ENCODE data around the gene PDCL2. TPM values are rescaled to one million over a fixed set of nuclear protein-coding genes. Genes with fewer than 3 reads are reported as not detected.
"Not testable (repeated sequence)": the region's sequence is repeated elsewhere in the genome, so short reads cannot be mapped to it uniquely, and the experiment has no call there.

PDCL2 gene
- total and polyA plus RNA-seq, 3 experiments from 2014 or later: not detected

- Mint-ChIP-seq H3K4me1 (no peaks in the 10 kb centered on the region), H3K27ac (no peak overlapping the region), H3K36me3 (no peaks in the 10 kb centered on the region), H3K4me3 (no peak overlapping the region), H3K9me3 (peaks cover 0 to 1% (median 0%) of the 10 kb centered on the region in 5 donors), H3K27me3 (peaks cover 8 to 16% of the 10 kb centered on the region in 2 donors)
- Histone ChIP-seq H3K4me3 (ENCODE audit: low read length) (no peak overlapping the region), H3K27me3 (ENCODE audit: insufficient read depth, low read length, poor library complexity, severe bottlenecking) (no peaks in the 10 kb centered on the region), H3K9me3 (ENCODE audit: low read length) (no peaks in the 10 kb centered on the region), H3K36me3 (ENCODE audit: insufficient read depth, low read length) (no peaks in the 10 kb centered on the region), H3K27ac (ENCODE audit: low read depth, low read length) (no peak overlapping the region), H3K4me1 (ENCODE audit: insufficient read depth, low read length) (no peaks in the 10 kb centered on the region)
- ChIA-PET POLR2A (no interaction called here), CTCF (no interaction called here)
- no peak for DNase-seq
These were observed 33.8 kb upstream of the PDCL2 start for GRCh38 chr4:55625835-55626234.

GRCh38 chr4:55624063-55624462, 32.0 kb upstream of the PDCL2 start:
- DNase-seq; H3K36me3 Mint-ChIP-seq; H3K27ac ChIP-seq (ENCODE audit: low read depth, low read length); H3K9me3 ChIP-seq (ENCODE audit: low read length); H3K4me1 Mint-ChIP-seq; CTCF ChIA-PET; H3K27ac Mint-ChIP-seq; H3K9me3 Mint-ChIP-seq; H3K4me1 ChIP-seq (ENCODE audit: insufficient read depth, low read length); H3K27me3 Mint-ChIP-seq; H3K4me3 Mint-ChIP-seq; H3K27me3 ChIP-seq (ENCODE audit: insufficient read depth, low read length, poor library complexity, severe bottlenecking); H3K4me3 ChIP-seq (ENCODE audit: low read length); POLR2A ChIA-PET; H3K36me3 ChIP-seq (ENCODE audit: insufficient read depth, low read length): not testable (repeated sequence)

GRCh38 chr4:55618546-55619143, 26.6 kb upstream of the PDCL2 start:
- Histone ChIP-seq H3K27me3 (ENCODE audit: insufficient read depth, low read length, poor library complexity, severe bottlenecking) (no peaks in the 10 kb centered on the region), H3K4me1 (ENCODE audit: insufficient read depth, low read length) (no peaks in the 10 kb centered on the region), H3K36me3 (ENCODE audit: insufficient read depth, low read length) (no peaks in the 10 kb centered on the region), H3K4me3 (ENCODE audit: low read length) (no peak overlapping the region), H3K27ac (ENCODE audit: low read depth, low read length) (no peak overlapping the region), H3K9me3 (ENCODE audit: low read length) (no peaks in the 10 kb centered on the region)
- ChIA-PET POLR2A (interaction anchor here (0.6 kb wide), 1 partner anchor 250 kb away, joined by 3 read pairs; no protein-coding TSS in a partner anchor), CTCF (no interaction called here)
- peaks cover 0 to 5% (median 0%) of the 10 kb centered on the region in 3 donors for H3K4me1 Mint-ChIP-seq
- H3K9me3 Mint-ChIP-seq: no peaks in the 10 kb centered on the region
- H3K27me3 Mint-ChIP-seq: peaks cover 7 to 31% of the 10 kb centered on the region in 2 donors
- H3K4me3 Mint-ChIP-seq: peak overlapping the region in 1 of 7 donors; percentile 63
- no peaks in the 10 kb centered on the region for H3K36me3 Mint-ChIP-seq
- DNase-seq: no peak
- H3K27ac Mint-ChIP-seq: peak overlapping the region in 2 of 8 donors; percentile 43 to 54

- H3K27me3 Mint-ChIP-seq: peaks cover 10 to 31% of the 10 kb centered on the region in 2 donors
- H3K27ac ChIP-seq (ENCODE audit: low read depth, low read length): no peak overlapping the region
- H3K4me1 ChIP-seq (ENCODE audit: insufficient read depth, low read length): no peaks in the 10 kb centered on the region
- no peak overlapping the region for H3K4me3 ChIP-seq (ENCODE audit: low read length)
- ChIA-PET POLR2A (no interaction called here), CTCF (interaction anchor here (0.6 kb wide), 1 partner anchor 23 kb away, joined by 3 read pairs; no protein-coding TSS in a partner anchor)
- no peak for DNase-seq
- no peaks in the 10 kb centered on the region for H3K9me3 Mint-ChIP-seq
- H3K27me3 ChIP-seq (ENCODE audit: insufficient read depth, low read length, poor library complexity, severe bottlenecking): no peaks in the 10 kb centered on the region
- no peaks in the 10 kb centered on the region for H3K9me3 ChIP-seq (ENCODE audit: low read length)
- H3K4me3 Mint-ChIP-seq: no peak overlapping the region
- H3K4me1 Mint-ChIP-seq: peaks cover 0 to 5% (median 0%) of the 10 kb centered on the region in 3 donors
- H3K36me3 ChIP-seq (ENCODE audit: insufficient read depth, low read length): no peaks in the 10 kb centered on the region
- no peaks in the 10 kb centered on the region for H3K36me3 Mint-ChIP-seq
- H3K27ac Mint-ChIP-seq: no peak overlapping the region
These were observed 25.6 kb upstream of the PDCL2 start for GRCh38 chr4:55617587-55618197.

- POLR2A ChIA-PET: no interaction called here
- Histone ChIP-seq H3K27me3 (ENCODE audit: insufficient read depth, low read length, poor library complexity, severe bottlenecking) (no peaks in the 10 kb centered on the region), H3K4me3 (ENCODE audit: low read length) (no peak overlapping the region), H3K4me1 (ENCODE audit: insufficient read depth, low read length) (no peaks in the 10 kb centered on the region), H3K36me3 (ENCODE audit: insufficient read depth, low read length) (no peaks in the 10 kb centered on the region), H3K9me3 (ENCODE audit: low read length) (no peaks in the 10 kb centered on the region), H3K27ac (ENCODE audit: low read depth, low read length) (no peak overlapping the region)
- Mint-ChIP-seq H3K27ac (peak overlapping the region in 1 of 8 donors; percentile 36), H3K9me3 (no peaks in the 10 kb centered on the region), H3K36me3 (no peaks in the 10 kb centered on the region), H3K4me3 (no peak overlapping the region), H3K27me3 (peaks cover 10 to 31% of the 10 kb centered on the region in 2 donors), H3K4me1 (peaks cover 0 to 5% (median 0%) of the 10 kb centered on the region in 3 donors)
- CTCF ChIA-PET: no interaction called here
- DNase-seq: no peak
These were observed 23.0 kb upstream of the PDCL2 start for GRCh38 chr4:55615008-55615407.

- H3K27me3 ChIP-seq (ENCODE audit: insufficient read depth, low read length, poor library complexity, severe bottlenecking): no peaks in the 10 kb centered on the region
- no peak overlapping the region for H3K27ac ChIP-seq (ENCODE audit: low read depth, low read length)
- no peak overlapping the region for H3K4me3 ChIP-seq (ENCODE audit: low read length)
- Mint-ChIP-seq H3K27me3 (peaks cover 7 to 29% of the 10 kb centered on the region in 2 donors), H3K4me3 (no peak overlapping the region), H3K36me3 (no peaks in the 10 kb centered on the region), H3K4me1 (peaks cover 6 to 16% (median 7%) of the 10 kb centered on the region in 3 donors), H3K27ac (no peak overlapping the region), H3K9me3 (no peaks in the 10 kb centered on the region)
- ChIA-PET POLR2A (no interaction called here), CTCF (no interaction called here)
- no peaks in the 10 kb centered on the region for H3K36me3 ChIP-seq (ENCODE audit: insufficient read depth, low read length)
- no peaks in the 10 kb centered on the region for H3K4me1 ChIP-seq (ENCODE audit: insufficient read depth, low read length)
- no peaks in the 10 kb centered on the region for H3K9me3 ChIP-seq (ENCODE audit: low read length)
- DNase-seq: no peak
These were observed 21.6 kb upstream of the PDCL2 start for GRCh38 chr4:55613621-55614020.

- H3K27ac ChIP-seq (ENCODE audit: low read depth, low read length): no peak overlapping the region
- Mint-ChIP-seq H3K36me3 (no peaks in the 10 kb centered on the region), H3K27ac (peak overlapping the region in 1 of 8 donors; percentile 42), H3K27me3 (peaks cover 3 to 18% of the 10 kb centered on the region in 2 donors), H3K9me3 (no peaks in the 10 kb centered on the region), H3K4me1 (peaks cover 6 to 11% (median 7%) of the 10 kb centered on the region in 3 donors), H3K4me3 (no peak overlapping the region)
- no peak for DNase-seq
- no peak overlapping the region for H3K4me3 ChIP-seq (ENCODE audit: low read length)
- CTCF ChIA-PET: no interaction called here
- no peaks in the 10 kb centered on the region for H3K4me1 ChIP-seq (ENCODE audit: insufficient read depth, low read length)
- POLR2A ChIA-PET: no interaction called here
- no peaks in the 10 kb centered on the region for H3K9me3 ChIP-seq (ENCODE audit: low read length)
- no peaks in the 10 kb centered on the region for H3K27me3 ChIP-seq (ENCODE audit: insufficient read depth, low read length, poor library complexity, severe bottlenecking)
- no peaks in the 10 kb centered on the region for H3K36me3 ChIP-seq (ENCODE audit: insufficient read depth, low read length)
These were observed 20.3 kb upstream of the PDCL2 start for GRCh38 chr4:55612341-55612740.

- CTCF ChIA-PET: no interaction called here
These were observed 19.5 kb upstream of the PDCL2 start for GRCh38 chr4:55611358-55612059.

More at GRCh38 chr4:55611358-55612059, 19.5 kb upstream of the PDCL2 start:
- H3K9me3 Mint-ChIP-seq: no peaks in the 10 kb centered on the region
- Histone ChIP-seq H3K9me3 (ENCODE audit: low read length) (no peaks in the 10 kb centered on the region), H3K27ac (ENCODE audit: low read depth, low read length) (no peak overlapping the region), H3K4me1 (ENCODE audit: insufficient read depth, low read length) (no peaks in the 10 kb centered on the region), H3K36me3 (ENCODE audit: insufficient read depth, low read length) (no peaks in the 10 kb centered on the region), H3K27me3 (ENCODE audit: insufficient read depth, low read length, poor library complexity, severe bottlenecking) (no peaks in the 10 kb centered on the region), H3K4me3 (ENCODE audit: low read length) (no peak overlapping the region)
- H3K36me3 Mint-ChIP-seq: no peaks in the 10 kb centered on the region
- POLR2A ChIA-PET: no interaction called here
- no peak overlapping the region for H3K4me3 Mint-ChIP-seq
- DNase-seq: no peak
- H3K4me1 Mint-ChIP-seq: peaks cover 6 to 11% (median 7%) of the 10 kb centered on the region in 3 donors
- H3K27ac Mint-ChIP-seq: no peak overlapping the region
- peaks cover 3 to 11% of the 10 kb centered on the region in 2 donors for H3K27me3 Mint-ChIP-seq
